Kidney capillary endothelial cell (primary cell): Measurements from ENCODE around the gene CEACAM21.

Source experiments
- DNase-seq: peaks from one replicate; pipeline ENCODE4 v3.0.0-alpha.2; 2018; ENCODE audit warnings: low spot score

Gene CEACAM21

GRCh38 chr19:41587101-41587837 lies 11.3 kb downstream of the CEACAM21 start:
- DNase-seq: no peak

- DNase-seq: no peak
Measured at GRCh38 chr19:41587838-41588210, 11.9 kb downstream of the CEACAM21 start.

- DNase-seq: no peak
Measured at GRCh38 chr19:41588497-41589209, 12.7 kb downstream of the CEACAM21 start.

- DNase-seq: no peak
Measured at GRCh38 chr19:41589371-41589770, 13.4 kb downstream of the CEACAM21 start.

- no peak for DNase-seq
Measured at GRCh38 chr19:41590936-41591335, 15.0 kb downstream of the CEACAM21 start.

- no peak for DNase-seq
Measured at GRCh38 chr19:41591951-41592562, 16.1 kb downstream of the CEACAM21 start.

GRCh38 chr19:41595258-41595889 lies 19.4 kb downstream of the CEACAM21 start:
- DNase-seq: peak; percentile 88

- no peak for DNase-seq
Measured at GRCh38 chr19:41595890-41596280, 19.9 kb downstream of the CEACAM21 start.

- peak; percentile 68 for DNase-seq
Measured at GRCh38 chr19:41597600-41598041, 21.7 kb downstream of the CEACAM21 start.

GRCh38 chr19:41599175-41599966 lies 23.4 kb downstream of the CEACAM21 start:
- DNase-seq: no peak

GRCh38 chr19:41601771-41602170 lies 25.8 kb downstream of the CEACAM21 start:
- DNase-seq: no peak

GRCh38 chr19:41604831-41605230 lies 28.9 kb downstream of the CEACAM21 start:
- no peak for DNase-seq

GRCh38 chr19:41606215-41606837 lies 30.4 kb downstream of the CEACAM21 start:
- no peak for DNase-seq

- no peak for DNase-seq
Measured at GRCh38 chr19:41607668-41608067, 31.7 kb downstream of the CEACAM21 start.

- no peak for DNase-seq
Measured at GRCh38 chr19:41610789-41611188, 34.8 kb downstream of the CEACAM21 start.

- DNase-seq: no peak
Measured at GRCh38 chr19:41612483-41612882, 36.5 kb downstream of the CEACAM21 start.

GRCh38 chr19:41615207-41615606 lies 39.2 kb downstream of the CEACAM21 start:
- DNase-seq: no peak

- peak; percentile 11 for DNase-seq
Measured at GRCh38 chr19:41616792-41617621, 41.0 kb downstream of the CEACAM21 start.

GRCh38 chr19:41617941-41618730 lies 42.2 kb downstream of the CEACAM21 start:
- DNase-seq: no peak
